GM19463 (cell line): Measurements from ENCODE around the gene ATG10.

Source experiments
- ATAC-seq: cut with Tn5 transposase; IDR thresholded peaks from one replicate; pipeline ENCODE4 v1.9.1; 2021; ENCODE audit warnings: mild to moderate bottlenecking, moderate library complexity; ENCODE audit not compliant: unreplicated experiment

The ATG10 gene

GRCh38 chr5:82164176-82164976 is 192.6 kb downstream of the ATG10 start:
- no peak for ATAC-seq

- ATAC-seq = no peak
Observed at GRCh38 chr5:82164977-82165713, 193.3 kb downstream of the ATG10 start.

DNA sequence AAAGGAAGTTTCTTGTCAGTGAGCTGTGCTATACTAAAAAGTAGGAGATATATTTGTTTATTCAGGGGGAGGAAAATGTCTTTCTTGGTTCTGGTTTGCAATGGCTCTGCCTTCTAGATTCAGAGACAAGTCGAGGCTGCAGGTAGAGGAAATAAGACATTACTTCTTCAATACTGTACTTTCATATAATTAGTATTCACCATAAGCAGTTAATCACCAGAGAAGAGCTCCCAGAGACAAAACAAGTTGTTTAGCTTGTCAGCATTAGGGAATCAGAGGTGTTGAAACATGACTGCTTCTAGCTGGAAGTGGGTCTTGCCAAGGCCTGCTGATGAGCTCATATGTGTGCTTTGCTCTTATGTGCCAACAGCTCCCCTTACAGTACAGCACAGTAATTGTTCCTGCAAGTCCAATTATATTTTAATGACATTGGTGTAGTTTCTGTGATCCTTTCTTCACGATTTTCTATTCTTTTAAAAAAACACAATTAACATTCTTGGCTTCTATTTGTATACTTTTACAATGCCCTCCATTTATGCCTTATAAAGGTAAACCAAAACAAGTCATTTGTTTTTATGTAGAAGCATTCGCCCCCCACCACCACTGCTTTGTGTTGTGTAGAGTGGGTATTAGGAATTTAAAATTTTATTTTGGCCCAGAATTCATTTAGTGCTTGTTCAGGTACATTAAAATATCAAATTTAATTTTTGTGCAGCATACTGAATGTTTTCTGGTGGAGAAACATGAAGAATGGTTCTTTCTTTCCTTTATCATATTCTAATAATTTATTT is 194.1 kb downstream of the ATG10 start:
- peak; percentile 89 for ATAC-seq

DNA sequence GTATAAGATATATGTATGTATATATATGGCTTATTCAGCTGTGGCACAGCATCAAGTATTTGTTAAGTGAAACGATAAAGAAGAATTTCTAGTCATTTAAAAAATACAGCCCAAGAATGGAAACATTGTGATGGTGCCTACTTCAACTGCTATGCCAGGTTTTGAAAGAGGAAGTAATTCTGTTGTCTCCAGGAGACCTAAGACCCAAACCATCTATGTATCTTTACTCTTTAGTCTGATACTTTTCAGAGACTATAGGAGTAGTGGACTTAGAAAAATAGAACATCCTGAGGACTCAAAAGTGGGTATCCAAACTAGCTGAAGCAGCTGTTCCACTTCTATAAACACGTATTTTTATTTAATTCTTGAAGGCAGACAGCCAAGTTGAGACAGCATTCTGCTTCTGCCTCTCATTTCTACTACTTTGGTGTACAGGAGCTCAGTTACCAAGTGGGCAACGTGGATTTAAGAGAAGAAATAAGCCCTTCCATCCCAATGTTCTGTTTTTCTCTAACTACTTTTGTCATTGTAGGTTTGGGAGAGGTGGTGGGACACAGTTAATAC is 195.6 kb downstream of the ATG10 start:
- ATAC-seq = no peak

- no peak for ATAC-seq
Observed at GRCh38 chr5:82168294-82168693, 196.5 kb downstream of the ATG10 start.

GRCh38 chr5:82169892-82170291 is 198.1 kb downstream of the ATG10 start:
- ATAC-seq = no peak

GRCh38 chr5:82174128-82174918 is 202.5 kb downstream of the ATG10 start:
- peak; percentile 99 for ATAC-seq

DNA sequence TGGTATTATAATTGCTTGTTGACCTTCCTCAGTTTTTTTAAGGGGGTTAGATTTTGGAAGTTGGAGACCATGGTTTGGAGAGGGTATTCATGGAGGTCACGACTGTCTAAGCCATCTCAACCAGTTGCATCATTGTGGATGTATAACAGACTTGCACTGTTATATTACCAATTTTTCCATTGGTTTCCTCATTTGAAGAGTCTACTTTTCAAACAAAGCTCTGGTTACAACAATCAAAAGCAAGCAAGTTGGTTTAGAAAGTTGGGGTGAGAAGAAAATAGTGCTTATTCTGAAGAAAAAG is 203.0 kb downstream of the ATG10 start:
- no peak for ATAC-seq

DNA sequence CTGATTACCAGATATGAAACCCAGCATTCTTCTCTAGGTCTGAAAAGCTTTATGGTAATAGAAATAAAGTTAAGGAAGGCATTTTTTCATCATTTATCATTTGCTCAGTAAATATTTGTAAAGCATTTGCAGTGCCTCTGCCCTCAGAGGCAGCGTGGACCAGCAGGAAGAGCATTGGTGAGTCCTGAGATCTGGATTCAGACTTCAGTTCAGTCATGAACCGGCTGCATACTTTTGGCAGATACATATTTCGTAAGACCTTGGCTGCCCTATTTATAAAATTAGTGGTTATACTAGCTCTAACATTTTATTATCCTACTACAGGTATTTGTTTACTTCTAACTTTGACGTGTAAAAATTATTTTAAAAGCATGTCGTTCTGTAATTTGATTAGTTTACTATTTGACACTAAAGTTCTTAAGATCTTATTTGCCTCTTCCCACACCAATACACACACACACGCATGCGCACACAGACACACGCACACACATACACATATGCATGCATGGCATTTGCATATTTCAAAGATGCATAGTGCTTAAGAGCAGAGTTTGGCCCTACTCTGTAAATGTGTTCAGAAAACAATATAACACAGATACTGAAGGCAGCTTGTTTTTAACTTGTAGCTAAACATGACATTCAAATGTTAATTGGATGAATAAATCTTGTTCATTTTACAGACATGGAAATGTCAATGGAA is 204.4 kb downstream of the ATG10 start:
- no peak for ATAC-seq

DNA sequence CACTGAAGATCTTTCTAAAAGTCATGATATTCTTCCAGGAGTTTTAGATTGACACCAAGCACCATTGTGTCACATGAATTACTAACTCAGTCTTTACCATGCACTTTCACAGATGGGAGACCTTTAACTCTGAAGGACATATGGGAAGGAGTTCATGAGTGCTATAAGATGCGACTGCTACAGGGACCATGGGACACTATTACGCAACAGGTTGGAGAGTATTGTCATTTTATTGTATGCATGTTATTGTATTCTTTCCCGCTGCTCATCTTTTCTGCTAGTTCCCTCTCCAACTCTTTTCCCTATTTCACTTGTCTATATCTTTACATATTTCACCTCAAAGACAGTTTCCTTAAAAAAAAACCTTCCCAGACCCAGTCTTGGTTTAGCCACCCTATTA is 206.6 kb downstream of the ATG10 start:
- no peak for ATAC-seq

DNA sequence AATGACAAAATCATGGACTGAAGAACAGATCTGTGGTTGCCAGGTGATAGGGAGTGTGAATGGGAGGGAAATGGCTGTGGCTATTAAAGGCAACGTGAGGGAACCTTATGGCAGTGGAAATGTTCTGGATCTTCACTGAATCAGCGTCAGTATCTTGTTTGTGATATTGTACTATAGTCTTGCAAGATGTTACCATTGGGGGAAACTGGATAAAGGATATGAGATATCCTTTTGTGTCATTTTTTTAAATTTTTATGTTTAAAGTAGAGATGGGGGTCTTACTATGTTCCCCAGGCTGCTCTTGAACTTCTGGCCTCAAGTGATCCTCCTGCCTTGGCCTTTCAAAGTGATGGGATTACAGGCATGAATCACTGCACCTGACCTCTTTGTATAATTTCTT is 210.8 kb downstream of the ATG10 start:
- no peak for ATAC-seq

DNA sequence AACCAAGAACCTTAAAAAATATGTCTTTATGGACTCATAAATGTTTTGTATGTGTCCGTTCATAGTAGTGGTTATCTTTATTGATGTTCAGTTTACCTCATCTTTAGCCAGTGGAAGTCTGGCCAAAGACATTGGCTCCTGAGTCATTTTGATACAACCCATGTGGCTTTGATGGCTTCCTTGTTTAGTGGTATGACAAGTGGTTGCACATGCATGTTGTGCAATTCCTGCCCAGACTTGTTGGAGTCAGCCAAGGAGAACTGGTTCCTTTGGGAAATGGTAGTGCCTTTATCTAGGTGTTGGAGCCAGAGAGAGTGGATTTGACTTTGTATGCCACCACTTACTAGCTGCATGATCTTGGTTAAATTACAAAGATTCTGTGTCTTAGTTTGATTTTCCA is 212.0 kb downstream of the ATG10 start:
- peak; percentile 73 for ATAC-seq

GRCh38 chr5:82185851-82186250 is 214.0 kb downstream of the ATG10 start:
- ATAC-seq = no peak

DNA sequence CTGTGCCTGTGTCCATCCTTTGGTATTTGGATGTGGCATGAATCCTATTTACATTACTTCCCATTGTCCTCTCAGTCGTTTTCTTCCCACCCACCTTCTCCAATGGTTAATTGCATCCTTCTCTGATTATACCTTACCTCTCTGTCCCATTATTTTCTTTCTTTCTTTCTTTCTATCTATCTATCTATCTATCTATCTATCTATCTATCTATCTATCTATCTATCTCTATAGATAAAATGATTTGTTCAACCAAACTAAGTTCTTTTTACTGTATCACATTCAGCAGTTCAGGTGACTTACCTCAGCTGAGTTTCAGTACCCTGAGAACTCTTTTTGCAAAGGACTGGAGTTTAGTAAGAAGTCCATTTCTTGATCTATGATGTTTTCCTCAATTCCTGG is 225.7 kb downstream of the ATG10 start:
- no peak for ATAC-seq

DNA sequence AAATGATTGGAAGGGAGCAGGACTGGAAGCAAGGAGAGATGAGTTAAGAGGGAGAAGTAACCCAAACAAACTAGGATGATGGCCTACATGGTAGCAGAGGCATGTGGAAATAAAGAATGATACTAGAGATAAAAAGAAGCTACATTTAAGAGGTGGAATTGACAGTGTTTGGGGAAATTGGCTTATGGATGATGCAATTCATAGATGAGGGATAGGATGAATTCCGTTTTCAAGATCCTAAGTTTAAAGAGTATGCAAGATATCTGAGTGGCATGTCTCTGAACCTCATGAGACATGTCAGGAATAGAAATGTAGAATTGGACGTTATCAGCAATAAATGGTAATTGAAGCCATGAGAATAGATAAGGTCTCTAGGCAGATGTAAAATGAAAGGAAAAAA is 232.7 kb downstream of the ATG10 start:
- no peak for ATAC-seq

GRCh38 chr5:82205005-82205404 is 233.2 kb downstream of the ATG10 start:
- no peak for ATAC-seq

GRCh38 chr5:82208371-82208770 is 236.5 kb downstream of the ATG10 start:
- ATAC-seq = no peak

GRCh38 chr5:82211855-82212572 is 240.2 kb downstream of the ATG10 start:
- no peak for ATAC-seq

DNA sequence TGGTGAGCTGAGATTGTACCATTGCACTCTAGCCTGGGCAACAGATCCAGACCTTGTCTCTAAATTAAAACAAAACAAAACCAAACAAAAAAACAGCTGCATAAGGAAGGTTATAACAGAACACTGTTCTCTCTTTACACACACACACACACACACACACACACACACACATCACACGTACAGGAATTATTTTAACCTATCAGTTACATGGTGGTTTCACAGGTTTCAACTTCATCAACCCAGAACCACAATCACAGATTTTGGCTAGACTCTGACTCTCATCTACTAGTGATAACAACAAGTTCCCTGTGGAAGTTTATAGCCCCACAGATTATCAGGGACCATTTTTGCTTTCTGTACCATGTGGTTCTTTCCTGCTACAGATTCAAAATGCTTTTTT is 246.1 kb downstream of the ATG10 start:
- ATAC-seq = no peak
